ENCODE measurements around the gene TINCR. TPM values are rescaled to one million over a fixed set of nuclear protein-coding genes. Genes with fewer than 3 reads are reported as not detected.
A peak's percentile ranks its signal among the peaks of the same experiment; 100 is the strongest.

The TINCR gene
- total RNA-seq, 2 experiments from 2014 or later, result 0.60 to 1.2 TPM

GRCh38 chr19:5536337-5536894, 31.3 kb downstream of the TINCR start:
- DNase-seq (ENCODE audit: low spot score), result no peak
- Histone ChIP-seq H3K27ac (ENCODE audit: low read depth, low read length, poor library complexity, severe bottlenecking) (no peak overlapping the region), H3K79me2 (ENCODE audit: insufficient read depth, low read depth, low read length) (no peaks in the 10 kb centered on the region), H3K4me3 (ENCODE audit: low read depth, low read length, poor library complexity, severe bottlenecking) (no peak overlapping the region), H3K9me3 (ENCODE audit: low read length) (peaks cover 10% of the 10 kb centered on the region), H3K4me1 (ENCODE audit: insufficient read depth, low read length, poor library complexity, severe bottlenecking) (no peaks in the 10 kb centered on the region), H2AFZ (ENCODE audit: low read length) (no peak overlapping the region), H3K36me3 (ENCODE audit: insufficient read depth, low read length) (no peaks in the 10 kb centered on the region), H3K9me2 (ENCODE audit: insufficient read depth, low read length) (no peaks in the 10 kb centered on the region), H4K20me1 (ENCODE audit: insufficient read depth, low read length) (no peaks in the 10 kb centered on the region), H3K4me2 (ENCODE audit: low read length) (no peak overlapping the region)
- ChIA-PET CTCF (ENCODE audit: unreplicated experiment) (no interaction called here), POLR2A (no interaction called here)
- intact Hi-C loops (cut with micrococcal nuclease; ENCODE audit: unreplicated experiment), result no loop called here
- no TSS peak for BruUV-seq (replicated peaks)
- no peak for TF ChIP-seq EZH2phosphoT487 (IDR thresholded peaks at IDR 0.05; ENCODE audit: borderline replicate concordance, low read depth, low read length)
- TF ChIP-seq CTCF (conservative IDR thresholded peaks at IDR 0.05; ENCODE audit: low read length), result no peak

- BruUV-seq (replicated peaks), result no TSS peak
These were observed 32.8 kb downstream of the TINCR start for GRCh38 chr19:5534787-5535586.

More at GRCh38 chr19:5534787-5535586, 32.8 kb downstream of the TINCR start:
- Histone ChIP-seq H3K9me2 (ENCODE audit: insufficient read depth, low read length) (no peaks in the 10 kb centered on the region), H2AFZ (ENCODE audit: low read length) (no peak overlapping the region), H3K9me3 (ENCODE audit: low read length) (peaks cover 10% of the 10 kb centered on the region), H4K20me1 (ENCODE audit: insufficient read depth, low read length) (no peaks in the 10 kb centered on the region), H3K27ac (ENCODE audit: low read depth, low read length, poor library complexity, severe bottlenecking) (no peak overlapping the region), H3K4me3 (ENCODE audit: low read depth, low read length, poor library complexity, severe bottlenecking) (no peak overlapping the region), H3K79me2 (ENCODE audit: insufficient read depth, low read depth, low read length) (no peaks in the 10 kb centered on the region), H3K36me3 (ENCODE audit: insufficient read depth, low read length) (no peaks in the 10 kb centered on the region), H3K4me1 (ENCODE audit: insufficient read depth, low read length, poor library complexity, severe bottlenecking) (no peaks in the 10 kb centered on the region), H3K4me2 (ENCODE audit: low read length) (no peak overlapping the region)
- intact Hi-C loops (cut with micrococcal nuclease; ENCODE audit: unreplicated experiment), result no loop called here
- peak; percentile 20 for DNase-seq (ENCODE audit: low spot score)
- TF ChIP-seq EZH2phosphoT487 (IDR thresholded peaks at IDR 0.05; ENCODE audit: borderline replicate concordance, low read depth, low read length), result no peak
- peak; percentile 81 for TF ChIP-seq CTCF (conservative IDR thresholded peaks at IDR 0.05; ENCODE audit: low read length)
- ChIA-PET POLR2A (no interaction called here), CTCF (ENCODE audit: unreplicated experiment) (no interaction called here)

Measured in OCI-LY7 (cell line).